CD4-positive, alpha-beta T cell (primary cell): Measurements from ENCODE around the gene GPR158. TPM values are rescaled to one million over a fixed set of nuclear protein-coding genes. Genes with fewer than 3 reads are reported as not detected.

ENCODE experiments used
- ATAC-seq: fragments of 200-7000 bp; cut with Tn5 transposase; one replicate; pipeline ENCODE4 v1.10.0; 2022; ENCODE audit warnings: mild to moderate bottlenecking; ENCODE audit not compliant: poor library complexity
- CTCF ChIA-PET: fragments of 350-600 bp; sonication (Branson Sonifier 250); formaldehyde crosslinking; loops from one replicate; lab custom pipeline; 2021; ENCODE audit warnings: antibody characterized with exemption, inconsistent platforms; lab: Charles Lee
- POLR2A ChIA-PET: fragments of 350-600 bp; sonication (Branson Sonifier 250); formaldehyde crosslinking; loops from one replicate; lab custom pipeline; 2021; ENCODE audit warnings: antibody characterized with exemption, inconsistent platforms; lab: Charles Lee
- DNase-seq, 14 experiments: peaks; one replicate each; pipeline ENCODE4 v3.0.0-alpha.2; 2013 to 2020; ENCODE audit warnings: mixed read lengths in 2 of 14
- H3K27ac ChIP-seq, 2 donors: one replicate each; pipeline versions ENCODE4 v1.5.1 to v1.7.0; 2013; ENCODE audit warnings: low read length in 2 of 2, low read depth in 1 of 2, mild to moderate bottlenecking in 1 of 2
- H3K27me3 ChIP-seq, 2 experiments: 1 replicate in 1 of 2; 2 replicates in 1 of 2; pipeline versions ENCODE4 v1.6.1 to v1.7.0; 2013; ENCODE audit warnings: low read length in 2 of 2, control low read depth in 1 of 2, mild to moderate bottlenecking in 1 of 2, moderate library complexity in 1 of 2; ENCODE audit not compliant: insufficient read depth in 2 of 2, control insufficient read depth in 1 of 2
- H3K36me3 ChIP-seq: one replicate; pipeline ENCODE4 v1.6.1; 2013; ENCODE audit warnings: low read length, control low read depth; ENCODE audit not compliant: insufficient read depth
- H3K4me1 ChIP-seq: one replicate; pipeline ENCODE4 v1.6.1; 2013; ENCODE audit warnings: low read length, control low read depth; ENCODE audit not compliant: insufficient read depth
- H3K4me3 ChIP-seq: one replicate; pipeline ENCODE4 v1.5.1; 2013; ENCODE audit warnings: mild to moderate bottlenecking, low read length, moderate library complexity
- H3K9me3 ChIP-seq, 2 experiments: 1 replicate in 1 of 2; 2 replicates in 1 of 2; pipeline versions ENCODE4 v1.6.1 to v1.7.0; 2013; ENCODE audit warnings: low read length in 2 of 2, mild to moderate bottlenecking in 2 of 2, control low read depth in 1 of 2, moderate library complexity in 1 of 2; ENCODE audit not compliant: control insufficient read depth in 1 of 2, insufficient read depth in 1 of 2
- H3K27ac Mint-ChIP-seq: one replicate; pipeline ENCODE4 v1.8.0; 2020; ENCODE audit warnings: mixed read lengths
- H3K27me3 Mint-ChIP-seq: one replicate; pipeline ENCODE4 v1.8.0; 2021; ENCODE audit warnings: mixed read lengths
- H3K36me3 Mint-ChIP-seq: one replicate; pipeline ENCODE4 v1.8.0; 2021; ENCODE audit warnings: low read depth, mixed read lengths
- H3K4me1 Mint-ChIP-seq: one replicate; pipeline ENCODE4 v1.8.0; 2021; ENCODE audit warnings: low read depth, mixed read lengths
- H3K4me3 Mint-ChIP-seq: one replicate; pipeline ENCODE4 v1.8.0; 2020; ENCODE audit warnings: mild to moderate bottlenecking, mixed read lengths
- H3K9me3 Mint-ChIP-seq: one replicate; pipeline ENCODE4 v1.8.0; 2020; ENCODE audit warnings: mixed read lengths
- intact Hi-C, 2 experiments: fragments of 100-400 bp; cut with DNase I in 1 of 2; cut with micrococcal nuclease in 1 of 2; formaldehyde crosslinking; loops; one replicate each; pipeline versions ENCODE4 v1.15.1 to v1.9.0; 2023 to 2025; cut with DNase I, micrococcal nuclease
- total RNA-seq, 174 experiments: library from RNA in 2 of 174; stranded (reverse) in 2 of 174; gene quantifications; one replicate each; pipeline ENCODE4 v1.2.3 and lab custom pipeline; 2021 to 2026
- TF ChIP-seq, protein P1 (sequence below): fragments of 200-600 bp; IDR thresholded peaks from one replicate; pipeline ENCODE4 v1.8.0; 2022; ENCODE audit warnings: antibody characterized with exemption, mild to moderate bottlenecking

The GPR158 gene
- total RNA-seq, 2 experiments from 2014 or later, result not detected

DNA sequence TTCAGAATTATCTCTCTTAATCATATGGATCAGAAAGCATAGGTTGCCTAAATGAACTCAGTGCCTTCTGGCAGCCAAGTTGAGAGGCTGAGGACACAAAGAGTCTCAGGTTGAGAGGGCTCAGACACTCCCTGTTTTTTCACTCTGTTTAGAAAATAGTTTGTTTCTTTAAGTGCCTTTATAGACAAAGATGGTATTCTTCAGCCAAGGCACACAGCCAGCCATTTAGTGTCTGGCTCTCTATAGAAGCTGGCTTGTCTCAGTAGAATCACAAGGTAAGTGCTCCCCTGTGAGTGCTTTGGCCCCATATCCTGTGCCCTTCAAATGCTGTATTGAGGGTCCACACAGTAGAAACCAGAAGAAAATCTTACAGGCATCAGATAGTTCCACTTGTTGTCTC is 3.6 kb downstream of the GPR158 start:
- no peak overlapping the region for H3K27ac ChIP-seq
- H3K4me3 ChIP-seq, result no peak overlapping the region
- POLR2A ChIA-PET, result no interaction called here
- ATAC-seq (no peak), DNase-seq (no peak)
- H3K4me1 ChIP-seq, result peaks cover 13% of the 10 kb centered on the region
- H3K4me1 Mint-ChIP-seq, result peaks cover 8% of the 10 kb centered on the region
- peaks cover 60% of the 10 kb centered on the region for H3K27me3 Mint-ChIP-seq
- TF ChIP-seq, protein P1, sequence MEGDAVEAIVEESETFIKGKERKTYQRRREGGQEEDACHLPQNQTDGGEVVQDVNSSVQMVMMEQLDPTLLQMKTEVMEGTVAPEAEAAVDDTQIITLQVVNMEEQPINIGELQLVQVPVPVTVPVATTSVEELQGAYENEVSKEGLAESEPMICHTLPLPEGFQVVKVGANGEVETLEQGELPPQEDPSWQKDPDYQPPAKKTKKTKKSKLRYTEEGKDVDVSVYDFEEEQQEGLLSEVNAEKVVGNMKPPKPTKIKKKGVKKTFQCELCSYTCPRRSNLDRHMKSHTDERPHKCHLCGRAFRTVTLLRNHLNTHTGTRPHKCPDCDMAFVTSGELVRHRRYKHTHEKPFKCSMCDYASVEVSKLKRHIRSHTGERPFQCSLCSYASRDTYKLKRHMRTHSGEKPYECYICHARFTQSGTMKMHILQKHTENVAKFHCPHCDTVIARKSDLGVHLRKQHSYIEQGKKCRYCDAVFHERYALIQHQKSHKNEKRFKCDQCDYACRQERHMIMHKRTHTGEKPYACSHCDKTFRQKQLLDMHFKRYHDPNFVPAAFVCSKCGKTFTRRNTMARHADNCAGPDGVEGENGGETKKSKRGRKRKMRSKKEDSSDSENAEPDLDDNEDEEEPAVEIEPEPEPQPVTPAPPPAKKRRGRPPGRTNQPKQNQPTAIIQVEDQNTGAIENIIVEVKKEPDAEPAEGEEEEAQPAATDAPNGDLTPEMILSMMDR, result no peak
- H3K27me3 ChIP-seq, result peaks cover 32 to 46% of the 10 kb centered on the region in 2 experiments
- no peak overlapping the region for H3K27ac Mint-ChIP-seq
- peaks cover 5% of the 10 kb centered on the region for H3K9me3 Mint-ChIP-seq
- intact Hi-C loops, result no loop called here
- H3K9me3 ChIP-seq, result peaks cover 0 to 27% of the 10 kb centered on the region in 2 experiments
- no peaks in the 10 kb centered on the region for H3K36me3 Mint-ChIP-seq
- CTCF ChIA-PET, result no interaction called here
- H3K4me3 Mint-ChIP-seq, result no peak overlapping the region
- H3K36me3 ChIP-seq, result no peaks in the 10 kb centered on the region

DNA sequence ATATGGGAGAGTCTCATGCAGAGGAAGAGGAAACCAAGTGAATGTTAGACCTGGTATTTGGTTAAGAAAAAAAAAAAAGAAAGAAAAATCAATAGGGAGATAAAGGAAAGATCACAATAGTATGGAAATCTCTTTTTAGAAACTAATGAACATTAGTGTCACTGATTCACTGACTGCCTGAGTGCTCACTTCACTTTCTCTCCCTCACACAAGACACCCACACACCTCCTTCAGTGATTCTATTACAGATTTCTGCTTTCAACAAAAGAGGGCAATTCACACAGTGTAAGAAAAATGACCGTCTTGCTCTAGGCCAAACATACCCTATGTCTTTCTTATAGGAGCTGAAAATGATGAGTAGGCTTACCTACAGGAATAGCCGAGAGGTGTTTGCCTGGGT is 6.0 kb downstream of the GPR158 start:
- H3K4me3 ChIP-seq, result no peak overlapping the region
- Mint-ChIP-seq H3K36me3 (no peaks in the 10 kb centered on the region), H3K27me3 (peaks cover 54% of the 10 kb centered on the region), H3K9me3 (no peaks in the 10 kb centered on the region), H3K4me3 (no peak overlapping the region), H3K27ac (no peak overlapping the region), H3K4me1 (peaks cover 4% of the 10 kb centered on the region)
- H3K36me3 ChIP-seq, result no peaks in the 10 kb centered on the region
- H3K27ac ChIP-seq, result no peak overlapping the region
- TF ChIP-seq, protein P1, result no peak
- CTCF ChIA-PET, result interaction anchor here (1.6 kb wide), 1 partner anchor 15 kb away, joined by 3 read pairs; no protein-coding TSS in a partner anchor
- DNase-seq, result no peak
- no peaks in the 10 kb centered on the region for H3K4me1 ChIP-seq
- peaks cover 12 to 30% of the 10 kb centered on the region in 2 experiments for H3K27me3 ChIP-seq
- H3K9me3 ChIP-seq, result peaks cover 0 to 10% of the 10 kb centered on the region in 2 experiments
- intact Hi-C loops, result no loop called here
- ATAC-seq, result no peak
- POLR2A ChIA-PET, result no interaction called here

DNA sequence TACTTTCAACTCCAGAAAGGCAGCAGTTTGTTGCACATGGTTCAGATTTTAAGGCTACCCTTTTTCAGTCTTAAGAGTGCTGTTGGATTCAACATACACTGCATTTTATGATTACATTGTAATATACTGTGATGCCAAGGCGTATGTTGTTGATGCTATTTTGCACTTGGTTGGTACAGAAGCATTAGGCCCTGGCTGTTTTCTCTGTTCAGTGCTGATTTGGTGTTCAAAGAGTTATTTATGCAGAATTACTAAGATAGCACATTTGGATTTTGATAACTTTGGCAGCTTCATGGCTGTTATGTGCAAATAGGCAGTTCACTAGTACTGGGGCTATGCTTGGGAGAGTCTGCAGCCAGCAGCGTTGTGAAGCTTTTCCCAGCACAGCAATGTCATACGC is 7.8 kb downstream of the GPR158 start:
- Mint-ChIP-seq H3K27ac (no peak overlapping the region), H3K9me3 (no peaks in the 10 kb centered on the region), H3K4me1 (no peaks in the 10 kb centered on the region), H3K27me3 (peaks cover 47% of the 10 kb centered on the region), H3K4me3 (no peak overlapping the region), H3K36me3 (no peaks in the 10 kb centered on the region)
- DNase-seq (no peak), ATAC-seq (no peak)
- Histone ChIP-seq H3K4me3 (no peak overlapping the region), H3K4me1 (no peaks in the 10 kb centered on the region), H3K27me3 (peaks cover 4 to 12% of the 10 kb centered on the region in 2 experiments), H3K9me3 (no peaks in the 10 kb centered on the region), H3K36me3 (no peaks in the 10 kb centered on the region), H3K27ac (no peak overlapping the region)
- ChIA-PET CTCF (no interaction called here), POLR2A (interaction anchor here (0.6 kb wide), 1 partner anchor 30 kb away, joined by 3 read pairs; no protein-coding TSS in a partner anchor)
- intact Hi-C loops, result no loop called here
- TF ChIP-seq, protein P1, result no peak
